Kidney epithelial cell (primary cell): Measurements from ENCODE around the gene CPA1. TPM values are rescaled to one million over a fixed set of nuclear protein-coding genes. Genes with fewer than 3 reads are reported as not detected.
A peak's percentile ranks its signal among the peaks of the same experiment; 100 is the strongest.

Experiments used
- DNase-seq: peaks from one replicate; pipeline ENCODE4 v3.0.0-alpha.2; 2010; ENCODE audit warnings: low read depth
- H3K27me3 ChIP-seq: 2 replicates; pipeline ENCODE4 v1.6.0; 2011; ENCODE audit warnings: low read length; ENCODE audit not compliant: control insufficient read depth, insufficient read depth
- H3K36me3 ChIP-seq: 2 replicates; pipeline ENCODE4 v1.5.1; 2011; ENCODE audit warnings: low read length; ENCODE audit not compliant: control insufficient read depth, insufficient read depth
- H3K4me3 ChIP-seq: 2 replicates; pipeline ENCODE4 v1.5.1; 2011; ENCODE audit warnings: low read depth, mild to moderate bottlenecking, control low read depth, low read length
- total RNA-seq: library from RNA; depleted of rRNA; stranded (reverse); fragments of >200 nt; gene quantifications from 2 replicates; pipeline ENCODE4 v1.2.3, GENCODE V29; 2015
- TF ChIP-seq, protein P1 (sequence below): IDR thresholded peaks from 2 replicates; pipeline ENCODE4 v1.5.1; 2011; ENCODE audit warnings: mild to moderate bottlenecking, moderate library complexity, low read length, control low read depth, inconsistent platforms; ENCODE audit not compliant: insufficient read depth, poor library complexity, severe bottlenecking

Gene CPA1
- total RNA-seq, 1 donor from 2014 or later, result not detected

GRCh38 chr7:130364451-130364850, 15.8 kb upstream of the CPA1 start:
- no peak for DNase-seq
- TF ChIP-seq, protein P1, sequence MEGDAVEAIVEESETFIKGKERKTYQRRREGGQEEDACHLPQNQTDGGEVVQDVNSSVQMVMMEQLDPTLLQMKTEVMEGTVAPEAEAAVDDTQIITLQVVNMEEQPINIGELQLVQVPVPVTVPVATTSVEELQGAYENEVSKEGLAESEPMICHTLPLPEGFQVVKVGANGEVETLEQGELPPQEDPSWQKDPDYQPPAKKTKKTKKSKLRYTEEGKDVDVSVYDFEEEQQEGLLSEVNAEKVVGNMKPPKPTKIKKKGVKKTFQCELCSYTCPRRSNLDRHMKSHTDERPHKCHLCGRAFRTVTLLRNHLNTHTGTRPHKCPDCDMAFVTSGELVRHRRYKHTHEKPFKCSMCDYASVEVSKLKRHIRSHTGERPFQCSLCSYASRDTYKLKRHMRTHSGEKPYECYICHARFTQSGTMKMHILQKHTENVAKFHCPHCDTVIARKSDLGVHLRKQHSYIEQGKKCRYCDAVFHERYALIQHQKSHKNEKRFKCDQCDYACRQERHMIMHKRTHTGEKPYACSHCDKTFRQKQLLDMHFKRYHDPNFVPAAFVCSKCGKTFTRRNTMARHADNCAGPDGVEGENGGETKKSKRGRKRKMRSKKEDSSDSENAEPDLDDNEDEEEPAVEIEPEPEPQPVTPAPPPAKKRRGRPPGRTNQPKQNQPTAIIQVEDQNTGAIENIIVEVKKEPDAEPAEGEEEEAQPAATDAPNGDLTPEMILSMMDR, result no peak
- H3K27me3 ChIP-seq, result no peaks in the 10 kb centered on the region
- H3K4me3 ChIP-seq, result no peak overlapping the region
- H3K36me3 ChIP-seq, result no peaks in the 10 kb centered on the region

DNA sequence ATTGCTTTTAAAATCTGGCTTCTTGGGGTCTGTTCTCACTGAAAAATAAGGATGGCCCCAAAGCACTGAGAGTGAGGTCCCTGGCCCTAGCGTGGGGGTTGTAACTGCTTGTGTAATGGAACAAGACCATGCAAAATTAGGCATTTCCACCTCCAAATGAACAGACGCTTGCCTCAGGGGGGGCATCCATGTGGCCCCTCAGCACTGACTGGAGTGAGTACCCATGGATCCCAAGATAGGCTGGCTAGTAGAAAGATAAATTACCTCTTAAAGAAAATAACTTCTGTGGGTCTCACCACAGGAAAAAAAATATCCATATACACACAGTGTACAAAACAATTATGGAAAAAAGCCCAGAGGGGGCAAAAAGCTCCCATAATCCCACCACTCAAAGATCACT, 15.2 kb upstream of the CPA1 start:
- Histone ChIP-seq H3K4me3 (no peak overlapping the region), H3K27me3 (no peaks in the 10 kb centered on the region), H3K36me3 (no peaks in the 10 kb centered on the region)
- DNase-seq, result no peak
- TF ChIP-seq, protein P1, result no peak

GRCh38 chr7:130365511-130366441, 14.5 kb upstream of the CPA1 start:
- TF ChIP-seq, protein P1, result no peak
- no peaks in the 10 kb centered on the region for H3K36me3 ChIP-seq
- H3K4me3 ChIP-seq, result no peak overlapping the region
- DNase-seq, result peak; percentile 85
- H3K27me3 ChIP-seq, result no peaks in the 10 kb centered on the region

- Histone ChIP-seq H3K27me3 (no peaks in the 10 kb centered on the region), H3K4me3 (no peak overlapping the region), H3K36me3 (no peaks in the 10 kb centered on the region)
- TF ChIP-seq, protein P1, result no peak
- DNase-seq, result no peak
These were observed 13.7 kb upstream of the CPA1 start for GRCh38 chr7:130366564-130366963.

DNA sequence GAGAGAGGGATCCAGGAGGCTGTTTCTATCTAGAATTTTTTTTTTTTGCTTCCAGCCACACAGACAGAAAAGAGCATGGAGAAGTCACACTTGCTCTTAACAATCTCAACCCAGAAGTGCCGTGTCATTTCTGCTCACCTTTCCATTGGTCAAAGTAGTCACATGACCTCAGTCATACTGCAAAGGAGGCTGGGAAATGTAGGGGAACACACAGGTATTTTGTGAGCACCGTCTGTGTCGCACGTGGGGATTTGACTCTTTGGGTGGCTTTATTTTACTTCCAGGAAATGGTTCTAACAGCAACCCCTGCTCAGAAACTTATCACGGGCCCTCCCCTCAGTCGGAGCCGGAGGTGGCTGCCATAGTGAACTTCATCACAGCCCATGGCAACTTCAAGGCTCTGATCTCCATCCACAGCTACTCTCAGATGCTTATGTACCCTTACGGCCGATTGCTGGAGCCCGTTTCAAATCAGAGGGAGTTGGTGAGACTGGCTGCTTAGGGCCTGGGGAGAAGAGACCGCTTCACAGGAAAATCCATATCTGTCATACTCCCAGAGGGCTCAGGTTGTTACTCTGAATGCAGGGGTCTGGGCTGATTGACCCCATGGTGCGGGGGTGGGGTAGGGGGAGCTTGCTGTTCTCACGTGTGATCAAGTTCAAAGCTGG, 13.1 kb upstream of the CPA1 start:
- TF ChIP-seq, protein P1, result no peak
- H3K4me3 ChIP-seq, result no peak overlapping the region
- no peaks in the 10 kb centered on the region for H3K36me3 ChIP-seq
- DNase-seq, result no peak
- H3K27me3 ChIP-seq, result no peaks in the 10 kb centered on the region
